ENCODE measurements around the gene KCNA2.

DNA sequence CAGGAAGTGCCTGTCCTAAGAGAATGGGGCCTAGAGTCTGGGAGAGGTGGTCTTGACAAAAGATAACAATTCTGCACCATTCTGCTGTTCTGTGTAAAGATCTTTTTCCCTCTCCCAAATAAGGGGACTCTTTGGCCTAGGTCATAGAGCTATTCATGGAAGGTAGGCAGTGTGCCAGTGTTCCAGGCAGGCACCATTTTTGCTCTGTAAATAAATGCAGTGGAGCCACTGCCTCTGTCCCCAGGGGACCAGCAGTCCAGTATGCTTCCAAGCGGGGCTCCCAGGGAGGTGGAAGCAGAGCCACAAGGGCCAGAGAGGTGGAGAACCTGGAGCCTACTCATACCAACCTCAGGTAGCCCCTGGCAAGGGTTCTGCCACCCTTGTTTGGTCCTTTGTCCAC is 25.9 kb downstream of the KCNA2 start:
- TF ChIP-seq, protein P1, sequence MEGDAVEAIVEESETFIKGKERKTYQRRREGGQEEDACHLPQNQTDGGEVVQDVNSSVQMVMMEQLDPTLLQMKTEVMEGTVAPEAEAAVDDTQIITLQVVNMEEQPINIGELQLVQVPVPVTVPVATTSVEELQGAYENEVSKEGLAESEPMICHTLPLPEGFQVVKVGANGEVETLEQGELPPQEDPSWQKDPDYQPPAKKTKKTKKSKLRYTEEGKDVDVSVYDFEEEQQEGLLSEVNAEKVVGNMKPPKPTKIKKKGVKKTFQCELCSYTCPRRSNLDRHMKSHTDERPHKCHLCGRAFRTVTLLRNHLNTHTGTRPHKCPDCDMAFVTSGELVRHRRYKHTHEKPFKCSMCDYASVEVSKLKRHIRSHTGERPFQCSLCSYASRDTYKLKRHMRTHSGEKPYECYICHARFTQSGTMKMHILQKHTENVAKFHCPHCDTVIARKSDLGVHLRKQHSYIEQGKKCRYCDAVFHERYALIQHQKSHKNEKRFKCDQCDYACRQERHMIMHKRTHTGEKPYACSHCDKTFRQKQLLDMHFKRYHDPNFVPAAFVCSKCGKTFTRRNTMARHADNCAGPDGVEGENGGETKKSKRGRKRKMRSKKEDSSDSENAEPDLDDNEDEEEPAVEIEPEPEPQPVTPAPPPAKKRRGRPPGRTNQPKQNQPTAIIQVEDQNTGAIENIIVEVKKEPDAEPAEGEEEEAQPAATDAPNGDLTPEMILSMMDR (optimal IDR thresholded peaks at IDR 0.05 in 1 of 3, IDR thresholded peaks at IDR 0.05 in 1 of 3, conservative IDR thresholded peaks at IDR 0.05 in 1 of 3; ENCODE audit: extremely low read depth in 1 of 3, insufficient read depth in 2 of 3, low read length in 3 of 3), result no peak
- TF ChIP-seq EZH2 (IDR thresholded peaks at IDR 0.05; ENCODE audit: low read length), result no peak

Data from keratinocyte (primary cell).